Stimulated activated CD8-positive, alpha-beta memory T cell treated with anti-CD3 and anti-CD28 coated beads, Interleukin-7, amount 100 ng/mL, for 1 hour (primary cell): ENCODE results near the gene PPP1CC.
"Not testable (repeated sequence)": the region's sequence is repeated elsewhere in the genome, so short reads cannot be mapped to it uniquely, and the experiment has no call there.

Experiments
- DNase-seq, 2 donors: peaks; one replicate each; pipeline ENCODE4 v3.0.0-alpha.2; 2020; ENCODE audit warnings: low read depth in 2 of 2

PPP1CC gene

GRCh38 chr12:110754101-110754793 lies 11.6 kb upstream of the PPP1CC start:
- DNase-seq = no peak

GRCh38 chr12:110750784-110751461 lies 8.2 kb upstream of the PPP1CC start:
- no peak for DNase-seq

GRCh38 chr12:110746550-110746949 lies 3.9 kb upstream of the PPP1CC start:
- DNase-seq = no peak

- no peak for DNase-seq
These were observed 3.0 kb upstream of the PPP1CC start for GRCh38 chr12:110745542-110746284.

GRCh38 chr12:110744601-110745264 lies 2.0 kb upstream of the PPP1CC start:
- no peak for DNase-seq

- DNase-seq = no peak
These were observed 1.5 kb upstream of the PPP1CC start for GRCh38 chr12:110744151-110744571.

DNA sequence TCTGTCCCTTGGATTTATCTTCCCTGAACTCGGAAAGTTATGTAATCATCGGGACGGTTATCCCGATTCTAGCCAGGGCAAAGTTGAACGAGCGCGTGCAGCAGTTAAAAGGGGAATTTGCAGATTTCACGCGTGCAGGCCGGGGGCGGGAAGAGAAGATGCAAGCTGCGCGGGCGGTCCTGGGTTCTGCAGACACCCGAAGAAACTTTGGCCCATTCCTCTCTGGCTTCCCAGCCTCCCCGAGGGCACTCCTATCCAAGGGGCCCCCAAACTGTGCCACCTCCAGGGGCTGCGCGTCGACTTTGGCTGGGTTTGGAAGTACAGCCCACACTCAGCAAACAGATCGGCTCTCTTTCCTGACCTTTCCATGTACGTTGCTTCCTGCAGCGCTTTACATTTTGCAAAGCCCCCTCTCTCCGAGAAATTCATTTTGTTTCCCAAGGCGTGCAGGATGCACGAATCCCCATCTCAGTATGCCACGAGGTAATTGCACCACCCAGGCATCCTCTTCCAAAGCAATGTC lies 941 bp upstream of the PPP1CC start:
- no peak for DNase-seq

- DNase-seq = peak in 1 of 2 donors; percentile 9
These were observed 484 bp downstream of the PPP1CC start for GRCh38 chr12:110742096-110742717.

- DNase-seq = no peak
These were observed 1.2 kb downstream of the PPP1CC start for GRCh38 chr12:110741341-110742095.

GRCh38 chr12:110739894-110740293 lies 2.8 kb downstream of the PPP1CC start:
- DNase-seq = no peak

DNA sequence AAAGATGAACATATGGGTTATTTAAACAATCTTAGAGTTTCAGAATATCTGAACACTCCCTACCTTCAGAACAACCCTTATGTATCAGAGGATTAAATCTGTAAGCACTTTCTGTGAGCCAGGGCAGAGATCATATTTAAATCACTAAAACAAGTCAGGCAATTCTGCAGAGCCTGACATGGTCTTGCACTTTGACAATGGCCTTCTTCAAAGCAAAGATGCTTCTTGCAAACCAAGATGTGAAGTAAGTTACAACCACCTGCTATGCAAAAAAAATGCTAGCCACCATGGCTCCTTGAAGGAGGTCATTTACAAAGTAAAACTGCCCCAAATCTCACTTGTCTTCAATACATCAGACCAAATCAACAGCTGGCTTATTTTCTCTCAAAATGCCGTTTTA lies 3.2 kb downstream of the PPP1CC start:
- DNase-seq = no peak

GRCh38 chr12:110737532-110737931 lies 5.2 kb downstream of the PPP1CC start:
- DNase-seq = no peak

GRCh38 chr12:110737016-110737415 lies 5.7 kb downstream of the PPP1CC start:
- not testable (repeated sequence) for DNase-seq

DNA sequence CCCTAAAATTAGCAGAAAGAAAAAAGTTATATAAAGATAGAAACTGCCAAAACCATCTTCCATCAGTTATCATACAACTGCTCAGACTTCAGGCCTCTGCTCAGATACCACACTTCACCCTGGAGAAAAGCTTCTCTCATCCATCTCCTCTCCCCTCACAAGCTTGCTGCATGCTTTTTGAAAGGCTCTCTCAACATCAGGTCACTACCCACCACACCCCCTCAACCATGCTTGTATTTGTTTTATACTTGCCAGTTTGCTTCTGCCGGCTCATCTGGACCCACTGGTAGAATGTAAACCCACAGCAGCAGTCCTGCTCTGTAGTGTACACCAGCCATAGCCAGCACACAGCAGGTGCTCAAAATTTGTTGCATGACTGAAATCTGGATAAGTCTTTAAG lies 8.8 kb downstream of the PPP1CC start:
- DNase-seq = no peak

- no peak for DNase-seq
These were observed 9.5 kb downstream of the PPP1CC start for GRCh38 chr12:110733089-110733715.

- no peak for DNase-seq
These were observed 10.1 kb downstream of the PPP1CC start for GRCh38 chr12:110732572-110732971.

DNA sequence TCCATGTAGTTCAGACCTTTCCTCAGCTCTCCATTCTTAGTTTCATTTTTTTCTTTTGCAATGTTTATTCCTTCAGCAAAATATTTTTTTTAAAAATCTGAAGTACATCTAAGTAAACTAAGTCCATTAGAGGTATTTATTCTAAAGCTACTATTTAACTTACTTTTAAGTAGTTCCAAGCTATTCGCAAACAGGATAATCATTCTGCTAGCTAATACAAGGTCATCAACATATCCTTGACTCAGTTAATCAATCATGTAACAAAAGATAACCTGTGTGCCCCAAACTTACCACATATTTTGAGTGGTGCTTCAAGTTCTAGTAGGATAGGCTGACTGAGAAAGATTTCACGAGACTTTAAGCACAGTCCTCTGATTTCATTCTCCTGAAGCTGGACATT lies 11.2 kb downstream of the PPP1CC start:
- no peak for DNase-seq

- no peak for DNase-seq
These were observed 14.1 kb downstream of the PPP1CC start for GRCh38 chr12:110728628-110729027.

GRCh38 chr12:110726708-110727369 lies 15.9 kb downstream of the PPP1CC start:
- no peak for DNase-seq

DNA sequence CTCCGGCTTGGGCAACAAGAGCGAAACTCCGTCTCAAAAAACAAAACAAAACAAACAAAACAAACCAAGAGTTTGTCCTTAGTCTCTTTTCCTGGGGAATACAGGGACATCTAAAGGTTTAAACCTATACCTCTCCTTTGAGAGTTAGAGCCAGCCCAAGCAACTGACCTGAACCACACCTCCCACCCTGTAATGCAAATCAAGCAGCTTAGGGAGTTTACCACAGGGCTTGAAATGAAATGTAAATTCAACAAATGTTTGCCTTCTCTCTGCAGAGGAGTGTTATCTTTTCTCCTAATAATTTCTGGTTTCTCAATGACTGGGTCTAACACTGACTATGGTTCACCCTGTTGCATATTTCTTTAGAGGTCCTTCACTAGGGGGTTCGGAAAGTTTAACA lies 16.7 kb downstream of the PPP1CC start:
- DNase-seq = no peak
